GM21515 (cell line): Measurements from ENCODE around the gene UGDH.
"Not testable (repeated sequence)": the region's sequence is repeated elsewhere in the genome, so short reads cannot be mapped to it uniquely, and the experiment has no call there.

Source experiments
- ATAC-seq: cut with Tn5 transposase; IDR thresholded peaks from one replicate; pipeline ENCODE4 v1.9.1; 2021; ENCODE audit not compliant: unreplicated experiment

The UGDH gene

GRCh38 chr4:39527296-39528060 is at the start of gene UGDH:
TSS of gene UGDH (minus strand) at chr4:39527439. CDS start at chr4:39521512, 5,927 bp downstream.
- ATAC-seq, result peak; percentile 96

DNA sequence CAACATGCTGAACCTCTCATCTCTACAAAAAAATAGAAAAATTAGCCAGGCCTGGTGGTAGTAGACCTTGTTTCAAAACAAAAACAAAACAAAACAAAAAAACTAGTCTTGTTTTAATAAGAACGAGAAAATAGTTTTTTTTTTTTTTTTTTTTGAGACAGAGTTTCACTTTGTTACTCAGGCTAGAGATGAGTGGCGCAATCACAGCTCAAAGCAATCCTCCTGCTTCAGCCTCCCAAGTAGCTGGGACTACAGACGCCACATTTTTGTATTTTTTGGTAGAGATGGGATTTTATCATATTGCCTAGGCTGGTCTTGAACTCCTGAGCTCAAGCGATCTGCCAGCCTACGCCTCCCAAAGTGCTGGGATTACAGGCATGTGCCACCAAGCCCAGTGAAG is 47.7 kb upstream of the UGDH start:
- no peak for ATAC-seq

DNA sequence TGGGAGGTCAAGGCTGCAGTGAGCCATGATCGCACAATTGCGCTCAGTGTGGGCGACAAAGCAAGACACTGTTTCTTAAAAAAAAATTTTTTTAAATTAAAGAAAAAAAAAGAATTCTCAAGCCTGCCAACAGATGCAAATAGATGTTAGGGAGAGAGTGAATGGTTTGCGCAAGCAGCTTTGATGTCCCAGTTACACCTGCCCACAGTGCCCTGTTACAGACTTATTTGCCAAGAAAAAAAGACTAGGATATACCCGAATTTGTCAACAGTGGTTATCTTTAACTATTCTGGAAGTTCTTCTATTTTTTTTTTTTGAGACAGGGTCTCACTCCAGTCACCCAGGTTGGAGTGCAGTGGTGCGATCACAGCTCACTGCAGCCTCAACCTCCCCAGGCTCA is 44.3 kb upstream of the UGDH start:
- ATAC-seq, result no peak

GRCh38 chr4:39571054-39571453 is 43.8 kb upstream of the UGDH start:
- ATAC-seq, result no peak

DNA sequence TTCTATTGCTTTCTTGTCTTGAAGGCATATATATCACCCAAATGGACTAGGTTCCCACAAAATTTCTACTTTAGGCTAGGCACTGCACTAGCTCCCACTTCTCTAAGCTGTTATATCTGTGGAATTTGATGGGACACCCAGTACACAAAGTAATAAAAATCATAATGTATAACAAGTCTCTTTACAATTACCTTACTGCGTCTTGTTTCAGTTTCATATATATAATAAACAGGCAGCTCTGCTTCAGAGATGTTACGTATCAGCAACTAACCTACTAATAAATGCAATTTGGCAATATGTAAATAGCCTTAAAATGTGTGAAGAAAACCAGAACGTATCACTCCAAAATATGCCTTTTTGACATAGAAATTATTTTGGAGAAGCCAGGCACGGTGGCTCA is 42.0 kb upstream of the UGDH start:
- peak; percentile 29 for ATAC-seq

GRCh38 chr4:39568805-39569204 is 41.6 kb upstream of the UGDH start:
- ATAC-seq, result peak; percentile 48

DNA sequence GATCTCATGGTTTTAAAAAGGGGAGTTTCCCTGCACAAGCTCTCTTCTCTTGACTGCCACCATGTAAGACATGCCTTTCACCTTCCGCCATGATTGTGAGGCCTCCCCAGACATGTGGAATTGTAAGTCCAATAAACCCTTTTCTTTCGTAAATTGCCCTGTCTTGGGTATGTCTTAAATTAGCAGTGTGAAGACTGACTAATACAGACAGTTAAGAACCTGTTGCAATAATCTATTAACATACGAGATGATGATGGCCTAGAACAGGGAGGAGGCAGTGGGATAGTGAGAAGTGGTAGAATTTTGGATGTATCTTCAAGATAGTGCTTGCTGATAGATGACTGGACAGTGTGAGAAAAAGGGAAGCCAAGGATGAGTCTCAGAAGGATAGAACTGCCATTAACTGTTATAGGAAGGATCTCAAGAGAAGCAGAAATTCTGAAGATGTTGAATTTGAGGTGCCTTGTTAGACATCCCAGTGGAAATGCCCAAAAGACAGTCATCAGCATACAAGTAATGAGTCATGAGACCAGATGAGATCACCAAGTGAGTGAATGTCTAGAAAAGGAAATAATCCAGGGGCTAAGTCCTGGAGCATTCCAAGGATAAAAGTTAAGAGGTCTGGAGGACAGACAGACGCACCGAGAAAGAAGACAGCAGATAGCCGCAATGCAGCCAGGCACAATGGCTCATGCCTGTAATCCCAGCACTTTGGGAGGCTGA is 38.8 kb upstream of the UGDH start:
- ATAC-seq, result no peak

GRCh38 chr4:39563346-39563847 is 36.2 kb upstream of the UGDH start:
- no peak for ATAC-seq

DNA sequence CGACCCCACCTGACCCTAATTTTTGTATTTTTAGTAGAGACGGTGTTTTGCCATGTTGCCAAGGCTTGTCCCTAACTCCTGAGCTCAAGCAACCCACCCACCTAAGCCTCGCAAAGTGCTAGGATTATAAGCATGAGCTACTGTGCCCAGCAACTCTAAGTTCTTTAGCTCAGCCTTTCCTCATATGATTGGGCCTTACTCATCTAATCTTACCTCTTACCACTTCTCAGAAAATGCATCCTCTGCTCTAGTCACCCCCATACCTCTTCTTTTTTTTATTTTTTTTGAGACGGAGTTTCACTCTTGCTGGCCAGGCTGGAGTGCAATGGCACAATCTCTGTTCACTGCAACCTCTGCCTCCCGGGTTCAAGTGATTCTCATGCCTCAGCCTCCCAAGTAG is 35.6 kb upstream of the UGDH start:
- no peak for ATAC-seq

GRCh38 chr4:39559626-39560025 is 32.4 kb upstream of the UGDH start:
- no peak for ATAC-seq

DNA sequence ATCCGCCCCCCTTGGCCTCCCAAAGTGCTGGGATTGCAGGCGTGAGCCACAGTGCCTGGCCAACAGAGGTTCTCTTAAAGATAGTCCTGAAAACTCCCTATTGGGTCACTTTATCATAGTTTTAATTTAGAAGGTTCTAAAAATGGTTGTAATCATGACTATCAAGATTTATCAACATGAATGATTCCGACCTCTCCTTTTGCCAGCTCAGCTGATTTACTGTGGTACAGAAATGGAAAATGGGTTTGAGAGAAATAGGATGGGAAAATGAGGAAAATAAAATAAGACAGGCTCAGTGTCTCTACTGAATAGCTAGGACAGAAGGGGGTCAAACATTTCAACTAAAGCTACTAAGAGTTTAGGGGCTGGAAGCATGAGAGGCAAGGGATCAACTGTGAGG is 28.2 kb upstream of the UGDH start:
- ATAC-seq, result no peak

DNA sequence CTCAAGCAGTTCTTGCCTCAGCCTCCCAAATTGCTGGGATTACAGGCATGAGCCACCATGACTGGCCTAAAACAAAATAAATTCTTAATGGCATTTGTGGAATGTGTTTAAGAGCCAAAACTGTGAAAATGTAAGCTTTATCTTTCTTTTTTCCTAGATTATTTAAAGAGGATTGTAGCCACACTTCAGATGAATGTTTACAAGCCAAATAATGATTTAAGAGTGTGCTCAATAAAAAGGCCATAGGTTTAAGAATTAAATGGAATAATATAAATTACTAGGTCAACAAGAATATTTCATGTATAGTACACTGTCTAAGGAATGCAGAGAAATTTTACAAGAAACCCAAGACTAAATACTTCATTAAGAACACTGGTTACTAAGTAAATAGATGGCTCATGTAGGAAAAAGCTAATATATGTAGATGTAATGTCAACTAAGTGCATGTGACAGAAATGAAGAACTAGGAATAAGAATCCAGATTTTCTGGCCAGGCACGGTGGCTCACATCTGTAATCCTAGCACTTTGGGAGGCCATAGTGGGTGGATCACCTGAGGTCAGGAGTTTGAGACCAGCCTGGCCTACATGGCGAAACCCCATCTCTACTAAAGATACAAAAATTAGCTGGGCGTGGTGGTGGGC is 21.3 kb upstream of the UGDH start:
- no peak for ATAC-seq

DNA sequence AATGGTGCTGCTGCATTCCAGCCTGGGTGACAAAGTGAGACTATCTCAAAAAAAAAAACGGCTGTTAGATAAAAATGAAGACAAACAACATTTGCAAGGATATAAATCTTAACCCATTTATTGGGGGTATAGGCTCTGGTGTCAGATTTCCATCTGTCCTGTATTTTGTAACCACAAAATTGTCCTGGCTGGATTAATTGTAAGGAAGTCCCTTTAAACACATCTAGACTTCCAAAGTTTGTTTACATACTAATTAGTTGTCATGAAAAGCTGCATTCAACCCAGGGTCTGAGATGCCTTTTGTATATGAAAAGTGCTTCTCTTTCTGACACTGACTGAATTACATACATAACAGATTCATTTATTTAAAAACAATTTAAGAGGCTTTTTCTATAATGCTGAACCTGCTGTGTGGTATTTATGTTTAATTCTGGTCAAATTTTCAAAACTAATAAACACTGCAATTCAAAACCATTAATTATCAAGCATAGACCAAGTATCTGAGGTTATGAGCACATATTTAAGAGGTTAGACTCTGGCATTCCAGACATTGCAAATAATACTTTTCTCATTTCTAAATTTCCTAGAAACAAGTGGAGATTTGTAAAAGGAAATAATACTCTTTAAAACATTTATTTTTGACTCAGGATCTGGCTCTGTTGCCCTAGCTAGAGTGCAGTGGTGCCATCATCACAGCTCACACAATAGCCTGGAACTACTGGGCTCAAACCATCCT is 17.5 kb upstream of the UGDH start:
- no peak for ATAC-seq

- ATAC-seq, result not testable (repeated sequence)
Measured at GRCh38 chr4:39544080-39544479, 16.8 kb upstream of the UGDH start.

GRCh38 chr4:39543034-39543433 is 15.8 kb upstream of the UGDH start:
- ATAC-seq, result no peak

- no peak for ATAC-seq
Measured at GRCh38 chr4:39542611-39543012, 15.4 kb upstream of the UGDH start.

GRCh38 chr4:39541987-39542610 is 14.9 kb upstream of the UGDH start:
- ATAC-seq, result no peak

DNA sequence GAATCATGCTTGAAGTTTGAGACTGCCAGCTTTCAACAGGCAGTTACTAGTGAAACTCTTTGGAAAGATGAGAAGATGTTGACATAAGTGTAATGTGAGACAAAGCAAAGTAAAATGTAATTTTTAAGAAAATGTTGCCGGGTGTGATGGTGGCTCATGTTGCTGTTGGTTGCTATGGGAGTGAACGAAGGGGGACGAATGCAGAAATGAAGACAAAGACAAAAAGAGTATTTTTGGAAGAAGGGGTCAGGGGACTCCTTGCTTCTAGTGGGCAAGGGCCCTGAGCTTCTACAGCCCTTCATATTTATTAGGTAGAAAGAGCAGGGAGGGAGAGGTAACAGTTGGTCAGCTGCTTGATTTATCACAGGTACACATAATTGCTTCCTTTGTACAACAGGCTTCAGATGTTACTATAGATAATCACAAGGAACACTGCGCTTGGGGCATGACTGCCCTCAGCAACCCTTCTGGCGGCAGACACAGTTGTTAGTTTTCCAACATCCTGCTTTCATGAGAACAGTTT is 11.9 kb upstream of the UGDH start:
- no peak for ATAC-seq

DNA sequence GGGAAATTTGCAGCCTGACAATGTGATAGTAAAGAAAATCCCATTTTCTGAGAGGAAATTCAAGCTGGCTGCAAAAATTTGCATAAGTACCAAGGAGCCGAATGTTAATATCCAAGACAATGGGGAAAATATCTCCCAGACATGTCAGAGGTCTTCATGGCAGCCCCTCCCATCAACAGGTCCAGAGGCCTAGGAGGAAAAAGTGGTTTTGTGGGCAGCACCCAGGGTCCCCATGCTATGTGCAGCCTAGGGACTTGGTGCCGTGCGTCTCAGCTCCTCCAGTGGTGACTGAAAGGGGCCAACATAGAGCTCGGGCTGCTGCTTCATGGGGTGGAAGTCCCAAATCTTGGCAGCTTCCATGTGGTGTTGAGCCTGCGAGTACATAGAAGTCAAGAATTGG is 6.3 kb upstream of the UGDH start:
- no peak for ATAC-seq

GRCh38 chr4:39532237-39532636 is 5.0 kb upstream of the UGDH start:
- not testable (repeated sequence) for ATAC-seq
